Measurements from ENCODE around the gene ULK3.

Gene ULK3

GRCh38 chr15:74802290-74802689 lies 40.7 kb downstream of the ULK3 start:
- Histone ChIP-seq H3K9ac (ENCODE audit: low read length) (no peak overlapping the region), H3K4me3 (ENCODE audit: low read length) (no peak overlapping the region), H3K9me3 (replicated peaks; ENCODE audit: insufficient read depth, low read length) (no peaks in the 10 kb centered on the region), H2AFZ (ENCODE audit: low read length) (no peak overlapping the region), H3K9me2 (replicated peaks; ENCODE audit: insufficient read depth, low read length) (no peaks in the 10 kb centered on the region), H3F3A (ENCODE audit: insufficient read depth, low read length) (peaks cover 33% of the 10 kb centered on the region), H4K20me1 (ENCODE audit: insufficient read depth, low read length) (peaks cover 21% of the 10 kb centered on the region; the same call in 1 of the 2 replicates), H3K27ac (ENCODE audit: low read length) (no peak overlapping the region), H3K79me2 (ENCODE audit: low read length) (peaks cover 42% of the 10 kb centered on the region), H3K4me2 (ENCODE audit: low read depth, low read length) (no peak overlapping the region), H3K27me3 (replicated peaks; ENCODE audit: insufficient read depth, low read length) (no peaks in the 10 kb centered on the region), H3K4me1 (ENCODE audit: low read length) (peaks cover 28% of the 10 kb centered on the region), H3K36me3 (replicated peaks; ENCODE audit: insufficient read depth, low read length) (peaks cover 21% of the 10 kb centered on the region)
- TF ChIP-seq CTCF (IDR thresholded peaks at IDR 0.05; ENCODE audit: low read length) (no peak), EZH2phosphoT487 (IDR thresholded peaks at IDR 0.05; ENCODE audit: low read length) (no peak), EZH2 (optimal IDR thresholded peaks at IDR 0.05; ENCODE audit: low read depth, low read length) (no peak)
- DNase-seq = no peak

- Histone ChIP-seq H3K27ac (ENCODE audit: low read length) (no peak overlapping the region), H3K9ac (ENCODE audit: low read length) (no peak overlapping the region), H3K27me3 (replicated peaks; ENCODE audit: insufficient read depth, low read length) (no peaks in the 10 kb centered on the region), H3K4me1 (ENCODE audit: low read length) (peaks cover 30% of the 10 kb centered on the region), H3K9me2 (replicated peaks; ENCODE audit: insufficient read depth, low read length) (no peaks in the 10 kb centered on the region), H3K36me3 (replicated peaks; ENCODE audit: insufficient read depth, low read length) (peaks cover 21% of the 10 kb centered on the region), H2AFZ (ENCODE audit: low read length) (no peak overlapping the region), H4K20me1 (ENCODE audit: insufficient read depth, low read length) (peaks cover 21% of the 10 kb centered on the region; the same call in 1 of the 2 replicates), H3K4me2 (ENCODE audit: low read depth, low read length) (no peak overlapping the region), H3K79me2 (ENCODE audit: low read length) (peaks cover 51% of the 10 kb centered on the region), H3K4me3 (ENCODE audit: low read length) (no peak overlapping the region), H3K9me3 (replicated peaks; ENCODE audit: insufficient read depth, low read length) (no peaks in the 10 kb centered on the region), H3F3A (ENCODE audit: insufficient read depth, low read length) (peaks cover 36% of the 10 kb centered on the region)
- TF ChIP-seq EZH2 (optimal IDR thresholded peaks at IDR 0.05; ENCODE audit: low read depth, low read length) = no peak
- TF ChIP-seq EZH2phosphoT487 (IDR thresholded peaks at IDR 0.05; ENCODE audit: low read length) = no peak
- TF ChIP-seq CTCF (IDR thresholded peaks at IDR 0.05; ENCODE audit: low read length) = no peak
- DNase-seq = no peak
Observed at GRCh38 chr15:74801311-74801997, 41.5 kb downstream of the ULK3 start.

DNA sequence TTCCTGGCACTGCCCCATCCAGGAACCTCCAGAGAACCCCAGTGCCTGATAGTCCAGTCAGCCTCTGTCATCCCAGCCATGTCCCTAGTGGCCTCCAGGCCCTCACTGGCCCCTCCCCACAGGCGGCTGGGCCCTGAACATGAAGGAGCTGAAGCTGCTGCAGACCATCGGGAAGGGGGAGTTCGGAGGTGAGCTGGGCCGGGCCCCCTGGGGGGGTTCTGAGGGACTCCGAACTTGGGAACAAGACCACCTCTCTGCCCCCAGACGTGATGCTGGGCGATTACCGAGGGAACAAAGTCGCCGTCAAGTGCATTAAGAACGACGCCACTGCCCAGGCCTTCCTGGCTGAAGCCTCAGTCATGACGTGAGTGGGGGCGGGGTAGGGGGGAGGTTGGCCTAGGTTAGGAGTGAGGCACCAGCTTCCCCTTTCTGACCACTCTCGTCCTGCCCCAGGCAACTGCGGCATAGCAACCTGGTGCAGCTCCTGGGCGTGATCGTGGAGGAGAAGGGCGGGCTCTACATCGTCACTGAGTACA lies 42.3 kb downstream of the ULK3 start:
- no peak for DNase-seq

More for the DNA sequence above, 42.3 kb downstream of the ULK3 start:
- TF ChIP-seq EZH2 (optimal IDR thresholded peaks at IDR 0.05; ENCODE audit: low read depth, low read length) = no peak
- TF ChIP-seq EZH2phosphoT487 (IDR thresholded peaks at IDR 0.05; ENCODE audit: low read length) = no peak
- no peak for TF ChIP-seq CTCF (IDR thresholded peaks at IDR 0.05; ENCODE audit: low read length)
- Histone ChIP-seq H3K4me2 (ENCODE audit: low read depth, low read length) (no peak overlapping the region), H3K27ac (ENCODE audit: low read length) (no peak overlapping the region), H3K4me1 (ENCODE audit: low read length) (peaks cover 30% of the 10 kb centered on the region), H3K9ac (ENCODE audit: low read length) (no peak overlapping the region), H3K9me2 (replicated peaks; ENCODE audit: insufficient read depth, low read length) (no peaks in the 10 kb centered on the region), H3K9me3 (replicated peaks; ENCODE audit: insufficient read depth, low read length) (no peaks in the 10 kb centered on the region), H3K4me3 (ENCODE audit: low read length) (no peak overlapping the region), H4K20me1 (ENCODE audit: insufficient read depth, low read length) (peaks cover 21% of the 10 kb centered on the region; the same call in 1 of the 2 replicates), H3K27me3 (replicated peaks; ENCODE audit: insufficient read depth, low read length) (no peaks in the 10 kb centered on the region), H2AFZ (ENCODE audit: low read length) (no peak overlapping the region), H3K36me3 (replicated peaks; ENCODE audit: insufficient read depth, low read length) (peaks cover 21% of the 10 kb centered on the region), H3K79me2 (ENCODE audit: low read length) (peaks cover 59% of the 10 kb centered on the region), H3F3A (ENCODE audit: insufficient read depth, low read length) (peaks cover 42% of the 10 kb centered on the region)

All from MM.1S (cell line).